A549 (cell line): Measurements from ENCODE around the gene ODR4. TPM values are rescaled to one million over a fixed set of nuclear protein-coding genes. Genes with fewer than 3 reads are reported as not detected.

Experiments
- ATAC-seq, 2 experiments: fragments of 200-7000 bp in 1 of 2; fragments of >200 bp in 1 of 2; cut with Nextera tagmentation in 1 of 2; cut with Tn5 transposase in 1 of 2; 3 replicates each; pipeline versions ENCODE4 v1.8.0 to v1.9.1; 2018 to 2020; ENCODE audit warnings: mild to moderate bottlenecking in 1 of 2, moderate library complexity in 1 of 2
- CTCF ChIA-PET: fragments of 300-600 bp; sonication (Branson Sonifier 250); formaldehyde crosslinking; extraction: SDS; loops from one replicate; lab custom pipeline; 2021; ENCODE audit warnings: antibody characterized with exemption, inconsistent platforms; lab: Yijun Ruan, JAX
- POLR2A ChIA-PET: fragments of 350-600 bp; formaldehyde crosslinking; extraction: SDS; loops from one replicate; lab custom pipeline; 2021; ENCODE audit warnings: antibody characterized with exemption, inconsistent platforms; lab: Yijun Ruan, JAX
- DNase-seq, 2 experiments: peaks; one replicate each; pipeline versions ENCODE4 v3.0.0 to v3.0.0-alpha.2; 2011 to 2016; ENCODE audit warnings: low read depth in 1 of 2, low spot score in 1 of 2
- FAIRE-seq: peaks from 2 replicates; lab custom pipeline; 2011; peaks lifted over from hg19 to GRCh38; lab: Jason Lieb, UNC
- H3K27ac ChIP-seq, 2 experiments: fragments of >200 bp; sonication (Bioruptor Twin); formaldehyde crosslinking; 3 replicates each; pipeline ENCODE4 v1.5.1; 2016 to 2017
- H3K4me1 ChIP-seq: fragments of >200 bp; sonication (Bioruptor Twin); formaldehyde crosslinking; 3 replicates; pipeline ENCODE4 v1.6.1; 2016
- H3K4me2 ChIP-seq: fragments of >200 bp; sonication (Bioruptor Twin); formaldehyde crosslinking; 3 replicates; pipeline ENCODE4 v1.6.1; 2016
- H3K4me3 ChIP-seq: fragments of >200 bp; sonication (Bioruptor Twin); formaldehyde crosslinking; 3 replicates; pipeline ENCODE4 v1.5.1; 2016
- H3K9me3 ChIP-seq: fragments of >200 bp; sonication (Bioruptor Twin); formaldehyde crosslinking; 3 replicates; pipeline ENCODE4 v1.6.1; 2016
- CTCF ChIP-seq: fragments of >200 bp; sonication (Bioruptor Twin); formaldehyde crosslinking; IDR thresholded peaks from 3 replicates; pipeline ENCODE4 v1.5.1; 2016
- ESRRA ChIP-seq: fragments of 150-350 bp; IDR thresholded peaks from 2 replicates; pipeline ENCODE4 v1.6.1; 2014; ENCODE audit warnings: mild to moderate bottlenecking, low read length, borderline replicate concordance
- HES2 ChIP-seq: fragments of >200 bp; sonication (Bioruptor Twin); formaldehyde crosslinking; IDR thresholded peaks from 2 replicates; pipeline ENCODE4 v1.6.1; 2016
- HOXB13 ChIP-seq: fragments of 250-450 bp; sonication (Bioruptor Pico); IDR thresholded peaks from 2 replicates; pipeline ENCODE4 v1.5.0; 2020; ENCODE audit warnings: low read depth, mild to moderate bottlenecking, moderate library complexity
- KDM1A ChIP-seq: fragments of 200-600 bp; sonication (generic); IDR thresholded peaks from 2 replicates; pipeline ENCODE4 v1.6.1; 2016; ENCODE audit warnings: low read depth, mild to moderate bottlenecking
- PBX3 ChIP-seq: IDR thresholded peaks from 2 replicates; pipeline ENCODE4 v1.6.1; 2012
- POLR2AphosphoS2 ChIP-seq: conservative IDR thresholded peaks from 2 replicates; pipeline ENCODE4 v1.6.1; 2012; ENCODE audit warnings: low read length, improper control_type of control experiment, inconsistent platforms
- RAD21 ChIP-seq, 2 experiments: fragments of >200 bp in 1 of 2; sonication (Bioruptor Twin) in 1 of 2; formaldehyde crosslinking in 1 of 2; IDR thresholded peaks in 1 of 2; conservative IDR thresholded peaks in 1 of 2; 2 replicates in 1 of 2; 3 replicates in 1 of 2; pipeline ENCODE4 v1.6.1; 2012 to 2018; ENCODE audit warnings: inconsistent platforms in 1 of 2
- RFX5 ChIP-seq: fragments of 450-650 bp; IDR thresholded peaks from 2 replicates; pipeline ENCODE4 v1.7.1; 2014; ENCODE audit warnings: antibody characterized with exemption, mild to moderate bottlenecking, moderate library complexity
- SMC3 ChIP-seq: fragments of >200 bp; sonication (Bioruptor Twin); formaldehyde crosslinking; IDR thresholded peaks from 3 replicates; pipeline ENCODE4 v1.6.1; 2018; ENCODE audit warnings: inconsistent platforms
- SREBF2 ChIP-seq: fragments of 450-650 bp; IDR thresholded peaks from 2 replicates; pipeline ENCODE4 v1.6.1; 2014; ENCODE audit warnings: mild to moderate bottlenecking, moderate library complexity
- USF2 ChIP-seq: fragments of 450-650 bp; IDR thresholded peaks from 2 replicates; pipeline ENCODE4 v1.6.1; 2014; ENCODE audit warnings: antibody characterized with exemption
- ZC3H11A ChIP-seq: fragments of 450-650 bp; IDR thresholded peaks from 2 replicates; pipeline ENCODE4 v1.6.1; 2014; ENCODE audit warnings: antibody characterized with exemption, mild to moderate bottlenecking
- ZSCAN20 ChIP-seq: fragments of 250-450 bp; sonication (Bioruptor Pico); IDR thresholded peaks from 2 replicates; pipeline ENCODE4 v1.8.0; 2022; ENCODE audit warnings: mild to moderate bottlenecking, moderate library complexity
- WGBS: methylation state at CpG from one replicate; pipeline ENCODE4 v1.1.6; 2017; ENCODE audit errors: missing lambda C conversion rate; 5-methylcytosine and 5-hydroxymethylcytosine counted together
- polyA plus RNA-seq, 4 experiments: library from polyadenylated mRNA; depleted of rRNA in 3 of 4; stranded (reverse); fragments of >200 nt; fragmentation: RNase III in 1 of 4; extraction: RNeasy Plus Mini Kit Qiagen cat#74134 plus additional on column Dnase treatment in 1 of 4; gene quantifications; 2 replicates in 3 of 4; 3 replicates in 1 of 4; pipeline ENCODE4 v1.2.3, GENCODE V29; 2011 to 2017
- TF ChIP-seq, protein P1 (sequence below): fragments of 150-350 bp; IDR thresholded peaks from 2 replicates; pipeline ENCODE4 v1.6.1; 2014; ENCODE audit warnings: low read depth, mild to moderate bottlenecking, low read length

Gene ODR4
- polyA plus RNA-seq, 2 of the 4 experiments (the other 2 are of a cell fraction): 18.1 to 34.9 TPM

GRCh38 chr1:186403632-186404031 is 28.0 kb downstream of the ODR4 start:
- Histone ChIP-seq H3K9me3 (no peaks in the 10 kb centered on the region), H3K4me3 (no peak overlapping the region), H3K27ac (no peak overlapping the region), H3K4me1 (no peaks in the 10 kb centered on the region), H3K4me2 (no peak overlapping the region)
- FAIRE-seq: no peak
- DNase-seq: no peak
- no peak for TF ChIP-seq ZSCAN20 (CRISPR knock-in tag)
- ChIA-PET POLR2A (interaction anchor here (0.8 kb wide), 1 partner anchor 29 kb away, joined by 4 read pairs; the partner anchor contains the start of gene TPR), CTCF (interaction anchor here (0.8 to 3.9 kb wide), 15 partner anchors 8 to 583 kb away, joined by 3 to 11 read pairs (median 4); partner anchors contain the start of genes ODR4 and TPR)
- ATAC-seq: no peak

GRCh38 chr1:186404454-186405051 is 28.9 kb downstream of the ODR4 start:
- CTCF ChIA-PET: interaction anchor here (0.7 to 3.9 kb wide), 16 partner anchors 9 to 582 kb away, joined by 3 to 11 read pairs (median 4); partner anchors contain the start of genes ODR4 and TPR
- Histone ChIP-seq H3K9me3 (no peaks in the 10 kb centered on the region), H3K4me2 (peak overlapping the region; percentile 2; the same call in 1 of the 3 replicates), H3K4me3 (no peak overlapping the region), H3K4me1 (no peaks in the 10 kb centered on the region), H3K27ac (no peak overlapping the region)
- ATAC-seq (peak; percentile 39 to 63; a peak in 3 of 6 replicates), FAIRE-seq (peak; percentile 84), DNase-seq (peak; percentile 43 to 61)
- WGBS: 28% methylated on average over 5 of the region's 5 CpGs
- POLR2A ChIA-PET: interaction anchor here (0.8 kb wide), 1 partner anchor 30 kb away, joined by 4 read pairs; the partner anchor contains the start of gene TPR
- TF ChIP-seq CTCF: peak; percentile 80
- TF ChIP-seq ZC3H11A: no peak
- peak; percentile 64 for TF ChIP-seq SMC3
- TF ChIP-seq USF2: no peak
- peak; percentile 77 to 81 for TF ChIP-seq RAD21 (conservative IDR thresholded peaks at IDR 0.05 in 1 of 2, IDR thresholded peaks at IDR 0.05 in 1 of 2)

DNA sequence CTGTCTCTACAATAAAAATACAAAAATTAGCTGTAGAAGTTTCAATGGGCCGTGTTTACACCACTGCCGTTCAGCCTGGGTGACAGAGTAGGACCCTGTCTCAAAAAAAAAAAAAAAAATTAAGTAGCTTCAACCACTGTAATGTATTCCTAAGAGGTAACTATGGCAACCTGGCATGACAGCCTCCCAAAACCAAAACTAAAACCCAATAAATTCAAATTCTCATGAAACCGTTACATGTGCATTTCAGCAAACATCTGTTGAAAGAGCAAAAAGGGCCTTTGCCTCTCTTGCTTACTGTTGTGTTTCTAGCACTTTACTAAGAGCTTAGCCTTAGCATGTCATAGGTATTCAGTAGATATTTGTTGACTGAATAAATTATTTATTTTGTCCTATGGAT is 33.5 kb downstream of the ODR4 start:
- WGBS: 86% methylated on average over 3 of the region's 3 CpGs
- DNase-seq (no peak), FAIRE-seq (no peak), ATAC-seq (no peak)
- Histone ChIP-seq H3K4me3 (no peak overlapping the region), H3K4me1 (peaks cover 9% of the 10 kb centered on the region; the same call in 1 of the 3 replicates), H3K4me2 (no peak overlapping the region), H3K9me3 (no peaks in the 10 kb centered on the region), H3K27ac (no peak overlapping the region)
- CTCF ChIA-PET: interaction anchor here (0.6 to 1.0 kb wide), 3 partner anchors 10 to 271 kb away, joined by 3 to 4 read pairs (median 4); partner anchors contain the start of gene PTGS2
- TF ChIP-seq ESRRA: no peak
- TF ChIP-seq POLR2AphosphoS2: no peak
- TF ChIP-seq SREBF2: no peak
- no peak for TF ChIP-seq RFX5
- POLR2A ChIA-PET: no interaction called here

GRCh38 chr1:186413319-186413718 is 37.7 kb downstream of the ODR4 start:
- peak; percentile 39 for FAIRE-seq
- no peak overlapping the region for H3K4me2 ChIP-seq
- DNase-seq: no peak
- 69% methylated on average over 1 of the region's 1 CpG for WGBS
- H3K4me1 ChIP-seq: peaks cover 9% of the 10 kb centered on the region; the same call in 1 of the 3 replicates
- CTCF ChIA-PET: no interaction called here
- H3K9me3 ChIP-seq: no peaks in the 10 kb centered on the region
- H3K27ac ChIP-seq: no peak overlapping the region
- no peak overlapping the region for H3K4me3 ChIP-seq
- no peak for ATAC-seq
- POLR2A ChIA-PET: no interaction called here
- TF ChIP-seq KDM1A (no peak), HOXB13 (no peak), PBX3 (no peak), SREBF2 (no peak), HES2 (no peak)
- TF ChIP-seq, protein P1, sequence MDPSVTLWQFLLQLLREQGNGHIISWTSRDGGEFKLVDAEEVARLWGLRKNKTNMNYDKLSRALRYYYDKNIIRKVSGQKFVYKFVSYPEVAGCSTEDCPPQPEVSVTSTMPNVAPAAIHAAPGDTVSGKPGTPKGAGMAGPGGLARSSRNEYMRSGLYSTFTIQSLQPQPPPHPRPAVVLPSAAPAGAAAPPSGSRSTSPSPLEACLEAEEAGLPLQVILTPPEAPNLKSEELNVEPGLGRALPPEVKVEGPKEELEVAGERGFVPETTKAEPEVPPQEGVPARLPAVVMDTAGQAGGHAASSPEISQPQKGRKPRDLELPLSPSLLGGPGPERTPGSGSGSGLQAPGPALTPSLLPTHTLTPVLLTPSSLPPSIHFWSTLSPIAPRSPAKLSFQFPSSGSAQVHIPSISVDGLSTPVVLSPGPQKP: no peak
